DND-41 (cell line): Measurements from ENCODE around the gene CDH2.

Experiments used
- ATAC-seq: fragments of 200-7000 bp; cut with Tn5 transposase; 3 replicates; pipeline ENCODE4 v1.9.1; 2021; ENCODE audit warnings: low read depth; ENCODE audit not compliant: insufficient read depth
- DNase-seq: peaks from one replicate; pipeline ENCODE4 v3.0.0-alpha.2; 2020
- H2AFZ ChIP-seq: 2 replicates; pipeline ENCODE4 v1.6.0; 2012; ENCODE audit warnings: low read depth, low read length
- H3K27ac ChIP-seq: 2 replicates; pipeline ENCODE4 v1.5.1; 2012; ENCODE audit warnings: low read length, inconsistent platforms
- H3K27me3 ChIP-seq: fragments of 200-600 bp; sonication (generic); 2 replicates; pipeline ENCODE4 v1.6.0; 2012; ENCODE audit warnings: low read length, mild to moderate bottlenecking, inconsistent platforms; ENCODE audit not compliant: insufficient read depth, poor library complexity
- H3K36me3 ChIP-seq: 2 replicates; pipeline ENCODE4 v1.5.1; 2012; ENCODE audit warnings: low read length, inconsistent platforms; ENCODE audit not compliant: insufficient read depth
- H3K4me1 ChIP-seq: 2 replicates; pipeline ENCODE4 v1.5.1; 2012; ENCODE audit warnings: mild to moderate bottlenecking, low read length; ENCODE audit not compliant: insufficient read depth
- H3K4me2 ChIP-seq: 2 replicates; pipeline ENCODE4 v1.6.0; 2012; ENCODE audit warnings: mild to moderate bottlenecking, moderate library complexity, low read length, inconsistent platforms; ENCODE audit not compliant: insufficient read depth
- H3K4me3 ChIP-seq, 2 experiments: fragments of 200-600 bp in 1 of 2; shearing (Covaris generic) in 1 of 2; 2 replicates each; pipeline ENCODE4 v1.5.1; 2012 to 2016; ENCODE audit warnings: inconsistent platforms in 2 of 2, low read length in 2 of 2, mild to moderate bottlenecking in 2 of 2, low read depth in 1 of 2, moderate library complexity in 1 of 2
- H3K79me2 ChIP-seq: 2 replicates; pipeline ENCODE4 v1.6.0; 2012; ENCODE audit warnings: low read length, inconsistent platforms; ENCODE audit not compliant: insufficient read depth
- H3K9ac ChIP-seq: 2 replicates; pipeline ENCODE4 v1.6.0; 2012; ENCODE audit warnings: low read depth, mild to moderate bottlenecking, inconsistent platforms, low read length, moderate library complexity
- H3K9me3 ChIP-seq: 2 replicates; pipeline ENCODE4 v1.5.1; 2012; ENCODE audit warnings: low read length, moderate library complexity, mild to moderate bottlenecking, inconsistent platforms; ENCODE audit not compliant: insufficient read depth, severe bottlenecking
- H4K20me1 ChIP-seq: 2 replicates; pipeline ENCODE4 v1.6.0; 2012; ENCODE audit warnings: low read length; ENCODE audit not compliant: insufficient read depth
- CTCF ChIP-seq: IDR thresholded peaks from 2 replicates; pipeline ENCODE4 v1.5.1; 2012; ENCODE audit warnings: borderline replicate concordance, low read length, moderate library complexity, mild to moderate bottlenecking; ENCODE audit not compliant: poor library complexity, severe bottlenecking; ENCODE audit errors: extremely low read depth
- EZH2 ChIP-seq: IDR thresholded peaks from 3 replicates; pipeline ENCODE4 v1.6.1; 2012; ENCODE audit warnings: borderline replicate concordance, low read depth, mild to moderate bottlenecking, moderate library complexity, low read length, inconsistent platforms; ENCODE audit not compliant: severe bottlenecking

The CDH2 gene

GRCh38 chr18:28071199-28071598 is 105.7 kb downstream of the CDH2 start:
- Histone ChIP-seq H4K20me1 (no peaks in the 10 kb centered on the region), H3K27me3 (no peaks in the 10 kb centered on the region), H3K4me3 (no peak overlapping the region), H3K9me3 (no peaks in the 10 kb centered on the region), H2AFZ (no peak overlapping the region), H3K4me2 (no peak overlapping the region), H3K27ac (no peak overlapping the region), H3K36me3 (no peaks in the 10 kb centered on the region), H3K4me1 (no peaks in the 10 kb centered on the region), H3K9ac (no peak overlapping the region), H3K79me2 (peaks cover 8% of the 10 kb centered on the region; the same call in 1 of the 2 replicates)
- TF ChIP-seq EZH2 (no peak), CTCF (no peak)
- ATAC-seq (no peak; the same call in 2 of the 3 replicates), DNase-seq (no peak)

GRCh38 chr18:28068207-28068606 is 108.7 kb downstream of the CDH2 start:
- Histone ChIP-seq H3K4me1 (no peaks in the 10 kb centered on the region), H4K20me1 (no peaks in the 10 kb centered on the region), H3K27me3 (no peaks in the 10 kb centered on the region), H3K4me2 (no peak overlapping the region), H2AFZ (no peak overlapping the region), H3K27ac (no peak overlapping the region), H3K36me3 (no peaks in the 10 kb centered on the region), H3K9ac (no peak overlapping the region), H3K9me3 (no peaks in the 10 kb centered on the region), H3K4me3 (no peak overlapping the region), H3K79me2 (peaks cover 8% of the 10 kb centered on the region; the same call in 1 of the 2 replicates)
- no peak for ATAC-seq
- TF ChIP-seq CTCF (no peak), EZH2 (no peak)
- DNase-seq: no peak

- H4K20me1 ChIP-seq: no peaks in the 10 kb centered on the region
These were observed 109.6 kb downstream of the CDH2 start for GRCh38 chr18:28067346-28067745.

More at GRCh38 chr18:28067346-28067745, 109.6 kb downstream of the CDH2 start:
- no peak overlapping the region for H3K27ac ChIP-seq
- H3K4me3 ChIP-seq: no peak overlapping the region
- no peaks in the 10 kb centered on the region for H3K9me3 ChIP-seq
- H3K4me1 ChIP-seq: no peaks in the 10 kb centered on the region
- H3K4me2 ChIP-seq: no peak overlapping the region
- DNase-seq (no peak), ATAC-seq (no peak)
- no peaks in the 10 kb centered on the region for H3K36me3 ChIP-seq
- no peak for TF ChIP-seq EZH2
- TF ChIP-seq CTCF: no peak
- H3K9ac ChIP-seq: no peak overlapping the region
- peaks cover 8% of the 10 kb centered on the region; the same call in 1 of the 2 replicates for H3K79me2 ChIP-seq
- no peak overlapping the region for H2AFZ ChIP-seq
- no peaks in the 10 kb centered on the region for H3K27me3 ChIP-seq
